Activated CD8-positive, alpha-beta T cell treated with anti-CD3 and anti-CD28 coated beads for 36 hours (primary cell): ENCODE data around the gene PAK5. TPM values are rescaled to one million over a fixed set of nuclear protein-coding genes. Genes with fewer than 3 reads are reported as not detected.

Source experiments
- ATAC-seq: fragments of 200-7000 bp; cut with Tn5 transposase; one replicate; pipeline ENCODE4 v1.10.0; 2021; ENCODE audit warnings: mild to moderate bottlenecking, moderate library complexity
- CTCF ChIA-PET: fragments of 350-600 bp; sonication (Branson Sonifier 250); formaldehyde crosslinking; loops from one replicate; lab custom pipeline; 2021; ENCODE audit warnings: antibody characterized with exemption; lab: Charles Lee
- POLR2A ChIA-PET: fragments of 350-600 bp; sonication (Branson Sonifier 250); formaldehyde crosslinking; loops from one replicate; lab custom pipeline; 2021; ENCODE audit warnings: antibody characterized with exemption; lab: Charles Lee
- DNase-seq: peaks from one replicate; pipeline ENCODE4 v3.0.0-alpha.2; 2020
- H3K27ac Mint-ChIP-seq: one replicate; pipeline ENCODE4 v1.8.0; 2021; ENCODE audit warnings: mild to moderate bottlenecking, mixed read lengths
- H3K27me3 Mint-ChIP-seq: one replicate; pipeline ENCODE4 v1.8.0; 2021; ENCODE audit warnings: mixed read lengths
- H3K36me3 Mint-ChIP-seq: one replicate; pipeline ENCODE4 v1.8.0; 2021; ENCODE audit warnings: low read depth, mixed read lengths
- H3K4me1 Mint-ChIP-seq: one replicate; pipeline ENCODE4 v1.8.0; 2021; ENCODE audit warnings: low read depth, mixed read lengths
- H3K4me3 Mint-ChIP-seq: one replicate; pipeline ENCODE4 v1.8.0; 2021; ENCODE audit warnings: mild to moderate bottlenecking, moderate library complexity, mixed read lengths
- H3K9me3 Mint-ChIP-seq: one replicate; pipeline ENCODE4 v1.8.0; 2021; ENCODE audit warnings: mixed read lengths
- intact Hi-C: fragments of 100-400 bp; cut with micrococcal nuclease; formaldehyde crosslinking; loops from one replicate; pipeline ENCODE4 v1.10.0; 2022
- total RNA-seq, 2 experiments: library from RNA; stranded (reverse); gene quantifications; one replicate each; pipeline ENCODE4 v1.2.3, GENCODE V29; 2021
- TF ChIP-seq, protein P1 (sequence below): fragments of 200-600 bp; IDR thresholded peaks from one replicate; pipeline ENCODE4 v1.8.0; 2022; ENCODE audit warnings: antibody characterized with exemption, mild to moderate bottlenecking

The PAK5 gene
- total RNA-seq, 2 experiments from 2014 or later: not detected

DNA sequence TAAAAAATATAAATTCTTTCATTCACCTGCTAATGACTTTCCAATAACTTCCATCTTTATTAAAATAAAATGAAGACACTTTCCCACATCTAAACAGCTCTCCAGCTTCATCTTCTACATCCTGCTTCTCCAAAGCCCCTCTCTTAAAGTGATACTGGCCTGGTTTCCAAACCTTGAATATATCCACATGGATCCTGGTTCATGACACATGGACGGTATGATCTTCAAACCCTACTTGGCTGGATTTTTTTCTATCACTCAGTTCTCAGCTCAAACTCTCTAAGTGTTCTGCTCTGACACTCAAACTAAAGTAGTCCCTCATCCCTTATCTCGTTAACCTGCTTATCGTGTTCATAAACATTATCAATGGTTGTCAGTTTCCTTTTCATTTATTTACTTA, 128.2 kb downstream of the PAK5 start:
- H3K4me3 Mint-ChIP-seq: no peak overlapping the region
- CTCF ChIA-PET: no interaction called here
- DNase-seq: no peak
- H3K27ac Mint-ChIP-seq: no peak overlapping the region
- no peaks in the 10 kb centered on the region for H3K27me3 Mint-ChIP-seq
- intact Hi-C loops: no loop called here
- H3K9me3 Mint-ChIP-seq: no peaks in the 10 kb centered on the region
- no peaks in the 10 kb centered on the region for H3K4me1 Mint-ChIP-seq
- H3K36me3 Mint-ChIP-seq: no peaks in the 10 kb centered on the region
- ATAC-seq: no peak
- TF ChIP-seq, protein P1, sequence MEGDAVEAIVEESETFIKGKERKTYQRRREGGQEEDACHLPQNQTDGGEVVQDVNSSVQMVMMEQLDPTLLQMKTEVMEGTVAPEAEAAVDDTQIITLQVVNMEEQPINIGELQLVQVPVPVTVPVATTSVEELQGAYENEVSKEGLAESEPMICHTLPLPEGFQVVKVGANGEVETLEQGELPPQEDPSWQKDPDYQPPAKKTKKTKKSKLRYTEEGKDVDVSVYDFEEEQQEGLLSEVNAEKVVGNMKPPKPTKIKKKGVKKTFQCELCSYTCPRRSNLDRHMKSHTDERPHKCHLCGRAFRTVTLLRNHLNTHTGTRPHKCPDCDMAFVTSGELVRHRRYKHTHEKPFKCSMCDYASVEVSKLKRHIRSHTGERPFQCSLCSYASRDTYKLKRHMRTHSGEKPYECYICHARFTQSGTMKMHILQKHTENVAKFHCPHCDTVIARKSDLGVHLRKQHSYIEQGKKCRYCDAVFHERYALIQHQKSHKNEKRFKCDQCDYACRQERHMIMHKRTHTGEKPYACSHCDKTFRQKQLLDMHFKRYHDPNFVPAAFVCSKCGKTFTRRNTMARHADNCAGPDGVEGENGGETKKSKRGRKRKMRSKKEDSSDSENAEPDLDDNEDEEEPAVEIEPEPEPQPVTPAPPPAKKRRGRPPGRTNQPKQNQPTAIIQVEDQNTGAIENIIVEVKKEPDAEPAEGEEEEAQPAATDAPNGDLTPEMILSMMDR: no peak
- POLR2A ChIA-PET: interaction anchor here (0.6 kb wide), 1 partner anchor 12 kb away, joined by 3 read pairs; no protein-coding TSS in a partner anchor

DNA sequence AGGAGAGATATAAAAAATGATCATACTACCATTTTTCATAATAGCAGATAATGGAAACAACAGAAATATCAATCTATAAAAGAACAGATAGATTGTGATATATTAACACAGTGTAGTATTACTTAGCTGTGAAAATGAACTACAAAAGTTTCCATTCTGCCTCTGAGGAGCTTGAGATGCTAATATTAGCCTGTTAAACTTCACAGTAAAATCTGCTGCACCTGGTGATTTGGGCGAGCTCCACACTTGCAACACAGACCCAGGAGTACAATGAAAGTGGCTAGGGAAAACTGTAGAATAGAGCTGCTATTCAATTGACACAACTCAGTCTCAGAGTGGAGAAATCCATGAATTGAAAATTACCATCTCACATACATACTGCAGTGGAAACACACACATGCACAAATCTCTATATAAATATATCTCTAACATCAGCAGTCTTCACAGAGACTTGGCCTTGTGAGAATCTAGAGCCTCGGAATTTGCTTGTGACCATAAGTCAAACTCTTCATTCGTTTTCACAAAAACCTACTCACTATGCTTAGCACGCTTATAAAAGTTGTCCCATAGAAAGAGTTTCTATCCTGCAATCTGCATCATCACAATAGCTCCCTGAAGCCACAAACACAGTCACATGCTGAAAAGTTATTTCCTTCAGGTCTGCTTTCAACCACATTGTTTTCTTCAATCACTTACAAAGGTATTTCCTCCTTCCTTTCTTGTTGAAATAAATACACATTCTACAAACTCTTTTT, 133.0 kb downstream of the PAK5 start:
- intact Hi-C loops: no loop called here
- CTCF ChIA-PET: no interaction called here
- TF ChIP-seq, protein P1: no peak
- Mint-ChIP-seq H3K27ac (no peak overlapping the region), H3K4me3 (no peak overlapping the region), H3K27me3 (no peaks in the 10 kb centered on the region), H3K9me3 (no peaks in the 10 kb centered on the region), H3K36me3 (no peaks in the 10 kb centered on the region), H3K4me1 (no peaks in the 10 kb centered on the region)
- no peak for ATAC-seq
- POLR2A ChIA-PET: no interaction called here
- DNase-seq: no peak

DNA sequence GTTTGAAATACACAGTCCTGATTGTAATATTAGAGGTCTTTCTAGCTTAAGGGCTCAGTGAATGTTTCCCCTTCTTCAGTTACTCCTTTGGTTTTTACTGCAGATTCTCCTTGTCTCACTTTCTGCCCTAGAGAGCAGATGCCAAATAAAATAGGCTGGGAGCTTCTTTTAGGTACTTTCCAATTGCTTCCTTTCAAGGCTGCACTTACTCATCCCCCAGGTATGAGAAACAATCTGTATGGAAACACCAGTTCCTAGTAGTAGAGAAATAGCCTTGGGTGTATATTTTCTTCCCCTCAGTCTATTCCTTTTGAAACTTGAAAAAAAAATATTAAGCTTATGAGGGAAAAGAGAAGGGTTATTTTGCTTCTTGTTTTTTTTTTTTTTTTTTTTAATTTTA, 139.7 kb downstream of the PAK5 start:
- no peaks in the 10 kb centered on the region for H3K27me3 Mint-ChIP-seq
- H3K27ac Mint-ChIP-seq: no peak overlapping the region
- H3K9me3 Mint-ChIP-seq: no peaks in the 10 kb centered on the region
- ChIA-PET POLR2A (interaction anchor here (1.1 kb wide), 1 partner anchor 61 kb away, joined by 3 read pairs; no protein-coding TSS in a partner anchor), CTCF (no interaction called here)
- H3K4me3 Mint-ChIP-seq: no peak overlapping the region
- intact Hi-C loops: no loop called here
- H3K36me3 Mint-ChIP-seq: no peaks in the 10 kb centered on the region
- H3K4me1 Mint-ChIP-seq: no peaks in the 10 kb centered on the region
- DNase-seq: no peak
- TF ChIP-seq, protein P1: no peak
- ATAC-seq: no peak

DNA sequence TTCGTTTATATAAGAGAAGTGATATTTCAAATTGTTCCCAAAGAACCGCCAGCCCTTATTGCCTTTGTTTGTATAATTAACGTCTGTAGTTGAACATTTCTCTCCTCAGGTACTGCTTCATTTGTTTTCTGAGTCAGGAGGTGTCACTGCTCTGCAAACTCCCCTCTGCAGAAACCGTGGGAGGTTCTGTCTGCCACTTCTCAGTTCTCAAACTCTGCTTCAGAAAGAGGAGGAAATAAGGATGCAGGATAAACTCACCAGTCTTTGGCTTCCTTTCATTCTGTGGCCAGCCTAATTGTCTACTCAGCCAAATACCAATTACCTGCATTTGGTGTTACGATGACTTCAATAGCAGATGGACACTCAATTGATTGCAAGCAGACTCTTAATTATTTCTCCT, 149.8 kb downstream of the PAK5 start:
- TF ChIP-seq, protein P1: no peak
- ATAC-seq: no peak
- ChIA-PET POLR2A (no interaction called here), CTCF (no interaction called here)
- H3K9me3 Mint-ChIP-seq: no peaks in the 10 kb centered on the region
- intact Hi-C loops: no loop called here
- H3K27ac Mint-ChIP-seq: no peak overlapping the region
- H3K27me3 Mint-ChIP-seq: no peaks in the 10 kb centered on the region
- H3K4me1 Mint-ChIP-seq: no peaks in the 10 kb centered on the region
- no peak for DNase-seq
- H3K36me3 Mint-ChIP-seq: no peaks in the 10 kb centered on the region
- H3K4me3 Mint-ChIP-seq: no peak overlapping the region

DNA sequence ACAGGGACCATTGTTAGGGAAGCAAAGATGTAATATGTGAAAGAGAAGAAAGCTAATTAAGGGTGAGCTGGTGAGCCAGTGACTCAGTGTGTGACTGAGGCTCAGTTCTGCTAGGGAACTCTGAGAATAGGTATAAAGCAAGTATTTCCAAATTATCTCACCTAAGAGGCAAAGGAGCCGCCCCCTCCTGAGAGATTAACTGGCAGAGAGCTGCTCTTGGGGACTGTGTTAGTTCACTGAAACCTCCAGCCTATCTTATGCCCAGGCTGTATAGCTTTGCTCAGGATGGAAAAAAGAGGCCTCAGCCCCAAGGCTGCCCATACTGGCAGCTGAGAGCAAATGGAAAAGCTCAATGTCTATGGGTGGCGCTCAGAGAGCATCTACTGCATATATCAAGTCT, 152.0 kb downstream of the PAK5 start:
- intact Hi-C loops: no loop called here
- H3K36me3 Mint-ChIP-seq: no peaks in the 10 kb centered on the region
- TF ChIP-seq, protein P1: no peak
- no peak overlapping the region for H3K4me3 Mint-ChIP-seq
- ChIA-PET CTCF (no interaction called here), POLR2A (interaction anchor here (0.6 kb wide), 1 partner anchor 1962 kb away, joined by 3 read pairs; no protein-coding TSS in a partner anchor)
- DNase-seq: no peak
- no peaks in the 10 kb centered on the region for H3K4me1 Mint-ChIP-seq
- no peak for ATAC-seq
- H3K27me3 Mint-ChIP-seq: no peaks in the 10 kb centered on the region
- H3K27ac Mint-ChIP-seq: no peak overlapping the region
- no peaks in the 10 kb centered on the region for H3K9me3 Mint-ChIP-seq
